ENCODE measurements around the gene A2M. TPM values are rescaled to one million over a fixed set of nuclear protein-coding genes. Genes with fewer than 3 reads are reported as not detected.

Gene A2M
- total RNA-seq, 2 donors from 2014 or later: 340 to 683 TPM

- Histone ChIP-seq H3K4me1 (peaks cover 0 to 21% of the 10 kb centered on the region in 2 donors), H3K27me3 (no peaks in the 10 kb centered on the region), H3K4me3 (no peak overlapping the region), H3K9me3 (no peaks in the 10 kb centered on the region), H3K36me3 (peaks cover 61% of the 10 kb centered on the region), H3K27ac (no peak overlapping the region)
- no peak for TF ChIP-seq CTCF (IDR thresholded peaks at IDR 0.05)
- DNase-seq (ENCODE audit: low spot score): no peak
These were observed 4.2 kb downstream of the A2M start for GRCh38 chr12:9111525-9111924.

DNA sequence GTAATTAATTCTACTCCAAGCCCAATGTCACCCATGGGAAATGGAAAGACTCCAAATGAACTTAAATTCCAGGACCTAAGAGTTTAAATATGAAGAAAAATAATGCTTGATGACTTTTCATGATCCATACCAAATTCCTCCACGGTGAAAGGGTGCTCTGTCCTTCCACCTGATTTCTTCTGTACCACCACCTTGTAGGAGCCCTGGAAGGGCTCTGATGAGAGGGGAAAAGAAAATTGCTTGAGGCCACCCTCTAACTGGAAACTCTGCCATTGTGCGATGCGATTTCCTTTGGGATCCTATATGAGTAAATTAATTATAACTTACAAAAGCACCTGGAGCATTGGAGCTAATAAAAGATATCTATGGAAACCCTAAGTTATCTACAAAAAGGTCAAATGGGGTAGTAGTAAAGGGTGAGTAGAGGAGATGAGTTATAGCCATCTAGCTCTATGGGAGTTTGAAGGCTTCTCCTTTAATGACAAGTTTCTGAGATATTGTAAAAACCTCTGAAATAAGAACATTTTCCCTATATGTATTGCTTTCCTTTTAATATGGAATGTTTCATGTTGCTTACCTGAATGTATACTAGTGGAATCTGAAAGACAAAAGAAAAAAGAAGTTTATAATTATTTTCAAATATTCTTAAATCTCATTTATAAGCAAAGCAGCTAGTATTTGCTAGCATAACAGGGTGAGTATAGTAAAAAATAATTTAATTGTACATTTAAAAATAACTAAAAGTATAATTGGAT, 5.8 kb downstream of the A2M start:
- no peak overlapping the region for H3K27ac ChIP-seq
- no peak overlapping the region for H3K4me3 ChIP-seq
- no peak for TF ChIP-seq CTCF (IDR thresholded peaks at IDR 0.05)
- peaks cover 77% of the 10 kb centered on the region for H3K36me3 ChIP-seq
- H3K9me3 ChIP-seq: no peaks in the 10 kb centered on the region
- peaks cover 0 to 19% of the 10 kb centered on the region in 2 donors for H3K4me1 ChIP-seq
- no peak for DNase-seq (ENCODE audit: low spot score)
- H3K27me3 ChIP-seq: no peaks in the 10 kb centered on the region

DNA sequence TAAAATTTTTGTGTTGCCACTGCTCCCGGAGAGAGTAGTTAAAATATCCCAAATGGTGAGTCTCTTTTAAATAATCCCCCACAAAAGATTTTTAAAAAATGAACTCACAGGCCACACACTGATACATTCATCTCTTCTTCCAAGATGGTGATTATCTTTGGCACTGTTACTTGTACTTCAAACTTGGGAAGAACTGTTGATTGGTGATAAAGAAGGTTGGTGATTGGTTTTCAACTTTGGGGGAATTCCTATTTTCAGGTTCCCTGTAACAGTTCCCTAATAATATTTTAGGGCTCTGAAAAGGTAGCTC, 6.6 kb downstream of the A2M start:
- no peak overlapping the region for H3K27ac ChIP-seq
- no peak for TF ChIP-seq CTCF (IDR thresholded peaks at IDR 0.05)
- no peak overlapping the region for H3K4me3 ChIP-seq
- peaks cover 85% of the 10 kb centered on the region for H3K36me3 ChIP-seq
- no peaks in the 10 kb centered on the region for H3K27me3 ChIP-seq
- H3K4me1 ChIP-seq: peaks cover 0 to 19% of the 10 kb centered on the region in 2 donors
- H3K9me3 ChIP-seq: no peaks in the 10 kb centered on the region
- DNase-seq (ENCODE audit: low spot score): no peak

GRCh38 chr12:9108504-9109212, 7.1 kb downstream of the A2M start:
- H3K9me3 ChIP-seq: no peaks in the 10 kb centered on the region
- H3K36me3 ChIP-seq: peaks cover 90% of the 10 kb centered on the region
- H3K4me3 ChIP-seq: no peak overlapping the region
- H3K27me3 ChIP-seq: no peaks in the 10 kb centered on the region
- TF ChIP-seq CTCF (IDR thresholded peaks at IDR 0.05): no peak
- H3K4me1 ChIP-seq: peaks cover 0 to 15% of the 10 kb centered on the region in 2 donors
- no peak for DNase-seq (ENCODE audit: low spot score)
- no peak overlapping the region for H3K27ac ChIP-seq

- TF ChIP-seq CTCF (IDR thresholded peaks at IDR 0.05): no peak
- no peaks in the 10 kb centered on the region for H3K9me3 ChIP-seq
- no peaks in the 10 kb centered on the region for H3K27me3 ChIP-seq
- no peak overlapping the region for H3K27ac ChIP-seq
- peaks cover 97% of the 10 kb centered on the region for H3K36me3 ChIP-seq
- no peak overlapping the region for H3K4me3 ChIP-seq
- no peak for DNase-seq (ENCODE audit: low spot score)
- peaks cover 0 to 5% of the 10 kb centered on the region in 2 donors for H3K4me1 ChIP-seq
These were observed 8.2 kb downstream of the A2M start for GRCh38 chr12:9107542-9107873.

Measured in right atrium auricular region (tissue), 2 donors.